Measurements from ENCODE around the gene LBP.
"Not testable (repeated sequence)": the region's sequence is repeated elsewhere in the genome, so short reads cannot be mapped to it uniquely, and the experiment has no call there.

DNA sequence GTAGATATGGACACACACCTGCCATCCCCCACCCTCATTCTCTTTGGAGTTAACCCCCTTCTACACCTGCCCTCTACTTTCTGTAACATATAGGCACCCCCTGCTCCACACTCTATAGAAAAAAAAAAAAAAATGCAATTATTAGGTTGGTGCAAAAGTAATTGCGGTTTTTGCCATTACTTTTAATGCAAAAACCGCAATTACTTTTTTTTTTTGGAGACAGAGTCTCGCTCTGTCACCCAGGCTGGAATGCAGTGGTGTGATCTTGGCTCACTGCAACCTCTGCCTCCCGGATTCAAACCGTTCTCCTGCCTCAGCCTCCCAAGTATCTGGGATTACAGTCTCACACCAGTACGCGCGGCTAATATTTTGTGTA is 6.8 kb upstream of the LBP start:
- TF ChIP-seq, protein P1, sequence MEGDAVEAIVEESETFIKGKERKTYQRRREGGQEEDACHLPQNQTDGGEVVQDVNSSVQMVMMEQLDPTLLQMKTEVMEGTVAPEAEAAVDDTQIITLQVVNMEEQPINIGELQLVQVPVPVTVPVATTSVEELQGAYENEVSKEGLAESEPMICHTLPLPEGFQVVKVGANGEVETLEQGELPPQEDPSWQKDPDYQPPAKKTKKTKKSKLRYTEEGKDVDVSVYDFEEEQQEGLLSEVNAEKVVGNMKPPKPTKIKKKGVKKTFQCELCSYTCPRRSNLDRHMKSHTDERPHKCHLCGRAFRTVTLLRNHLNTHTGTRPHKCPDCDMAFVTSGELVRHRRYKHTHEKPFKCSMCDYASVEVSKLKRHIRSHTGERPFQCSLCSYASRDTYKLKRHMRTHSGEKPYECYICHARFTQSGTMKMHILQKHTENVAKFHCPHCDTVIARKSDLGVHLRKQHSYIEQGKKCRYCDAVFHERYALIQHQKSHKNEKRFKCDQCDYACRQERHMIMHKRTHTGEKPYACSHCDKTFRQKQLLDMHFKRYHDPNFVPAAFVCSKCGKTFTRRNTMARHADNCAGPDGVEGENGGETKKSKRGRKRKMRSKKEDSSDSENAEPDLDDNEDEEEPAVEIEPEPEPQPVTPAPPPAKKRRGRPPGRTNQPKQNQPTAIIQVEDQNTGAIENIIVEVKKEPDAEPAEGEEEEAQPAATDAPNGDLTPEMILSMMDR (conservative IDR thresholded peaks at IDR 0.05; ENCODE audit: low read depth, low read length) = not testable (repeated sequence)
- not testable (repeated sequence) for TF ChIP-seq EZH2 (IDR thresholded peaks at IDR 0.05; ENCODE audit: borderline replicate concordance, low read depth, low read length, poor library complexity, severe bottlenecking)

All from A673 (cell line).